GM12878 (cell line): ENCODE data around the gene GLMN. TPM values are rescaled to one million over a fixed set of nuclear protein-coding genes. Genes with fewer than 3 reads are reported as not detected.

Source experiments
- ATAC-seq: fragments of 200-7000 bp; cut with Tn5 transposase; 3 replicates; pipeline ENCODE4 v1.9.1; 2020; ENCODE audit warnings: mild to moderate bottlenecking, moderate library complexity
- BruUV-seq: library from RNA; stranded (reverse); fragments of 400-500 nt; replicated peaks from 2 replicates; lab custom pipeline; 2021; lab: Mats Ljungman, UMichigan
- CTCF ChIA-PET: fragments of 300-600 bp; sonication (Branson Sonifier 250); formaldehyde crosslinking; extraction: SDS; loops from one replicate; lab custom pipeline; 2021; ENCODE audit warnings: inconsistent platforms; lab: Yijun Ruan, JAX
- POLR2A ChIA-PET: fragments of 350-600 bp; formaldehyde crosslinking; extraction: SDS; loops from one replicate; lab custom pipeline; 2021; ENCODE audit warnings: inconsistent platforms; lab: Charles Lee
- RAD21 ChIA-PET: fragments of 300-600 bp; sonication (Branson Sonifier 250); formaldehyde crosslinking; loops from one replicate; lab custom pipeline; 2023; ENCODE audit warnings: antibody characterized with exemption; ENCODE audit not compliant: unreplicated experiment; lab: Charles Lee
- SMC1A ChIA-PET: fragments of 300-600 bp; sonication (Branson Sonifier 250); formaldehyde crosslinking; loops from one replicate; lab custom pipeline; 2023; ENCODE audit not compliant: unreplicated experiment, uncharacterized antibody; lab: Charles Lee
- DNase-seq: peaks from one replicate; pipeline ENCODE4 v3.0.0-alpha.2; 2011; ENCODE audit warnings: low read depth, low spot score
- FAIRE-seq: peaks from 3 replicates; lab custom pipeline; 2011; peaks lifted over from hg19 to GRCh38; lab: Jason Lieb, UNC
- H2AFZ ChIP-seq: 2 replicates; pipeline ENCODE4 v1.6.0; 2011; ENCODE audit warnings: low read depth, low read length, control low read depth; ENCODE audit not compliant: control insufficient read depth
- H3K27ac ChIP-seq: 2 replicates; pipeline ENCODE4 v1.5.1; 2011; ENCODE audit warnings: control low read depth; ENCODE audit not compliant: control insufficient read depth, insufficient read depth
- H3K27me3 ChIP-seq, 2 experiments: replicated peaks in 1 of 2; 2 replicates each; pipeline versions ENCODE4 v1.6.0 to v1.6.1; 2011; ENCODE audit warnings: low read length in 1 of 2; ENCODE audit not compliant: control insufficient read depth in 2 of 2, insufficient read depth in 2 of 2
- H3K36me3 ChIP-seq, 2 experiments: 2 replicates each; pipeline ENCODE4 v1.5.1; 2011; ENCODE audit warnings: low read length in 1 of 2; ENCODE audit not compliant: control insufficient read depth in 2 of 2, insufficient read depth in 2 of 2
- H3K4me1 ChIP-seq: 2 replicates; pipeline ENCODE4 v1.6.1; 2011; ENCODE audit warnings: mild to moderate bottlenecking, low read length, moderate library complexity, mixed read lengths; ENCODE audit not compliant: control insufficient read depth, insufficient read depth
- H3K4me2 ChIP-seq: 2 replicates; pipeline ENCODE4 v1.6.0; 2011; ENCODE audit warnings: control low read depth; ENCODE audit not compliant: control insufficient read depth, insufficient read depth
- H3K4me3 ChIP-seq: fragments of 200-600 bp; sonication (generic); 2 replicates; pipeline ENCODE4 v1.5.1; 2016
- H3K79me2 ChIP-seq: 2 replicates; pipeline ENCODE4 v1.6.0; 2011; ENCODE audit warnings: low read length; ENCODE audit not compliant: control insufficient read depth, insufficient read depth
- H3K9ac ChIP-seq: 2 replicates; pipeline ENCODE4 v1.8.0; 2011; ENCODE audit warnings: low read length, control low read depth, mixed read lengths; ENCODE audit not compliant: control insufficient read depth, insufficient read depth
- H3K9me3 ChIP-seq: replicated peaks from 3 replicates; pipeline ENCODE4 v1.5.1; 2011; ENCODE audit warnings: mild to moderate bottlenecking, low read length; ENCODE audit not compliant: control insufficient read depth, insufficient read depth
- H4K20me1 ChIP-seq: 2 replicates; pipeline ENCODE4 v1.6.0; 2011; ENCODE audit not compliant: control insufficient read depth, insufficient read depth
- ATF2 ChIP-seq: IDR thresholded peaks from 2 replicates; pipeline ENCODE4 v1.6.1; 2012; ENCODE audit warnings: low read length, inconsistent platforms
- CBFB ChIP-seq: IDR thresholded peaks from 2 replicates; pipeline ENCODE4 v1.6.1; 2016; ENCODE audit warnings: antibody characterized with exemption, low read depth
- KDM1A ChIP-seq: fragments of 200-600 bp; sonication (generic); IDR thresholded peaks from 2 replicates; pipeline ENCODE4 v1.6.1; 2016; ENCODE audit warnings: borderline replicate concordance
- MAX ChIP-seq: IDR thresholded peaks from 2 replicates; pipeline ENCODE4 v1.6.1; 2012; ENCODE audit warnings: low read depth, low read length, improper control_type of control experiment
- RAD51 ChIP-seq: fragments of 450-650 bp; IDR thresholded peaks from 2 replicates; pipeline ENCODE4 v1.6.1; 2016; ENCODE audit warnings: moderate library complexity, mild to moderate bottlenecking, inconsistent platforms
- SP1 ChIP-seq: IDR thresholded peaks from one replicate; pipeline ENCODE4 v1.6.1; 2011; ENCODE audit warnings: low read depth, low read length
- SREBF2 ChIP-seq: IDR thresholded peaks from 2 replicates; pipeline ENCODE4 v1.6.1; 2012; ENCODE audit warnings: mild to moderate bottlenecking, low read length
- TCF12 ChIP-seq: IDR thresholded peaks from 2 replicates; pipeline ENCODE4 v1.6.1; 2011; ENCODE audit warnings: low read depth, mild to moderate bottlenecking, low read length
- ZBTB40 ChIP-seq: fragments of 450-650 bp; IDR thresholded peaks from 2 replicates; pipeline ENCODE4 v1.6.1; 2016; ENCODE audit warnings: mild to moderate bottlenecking, moderate library complexity, borderline replicate concordance
- ZNF207 ChIP-seq: fragments of 450-650 bp; IDR thresholded peaks from 2 replicates; pipeline ENCODE4 v1.6.1; 2014; ENCODE audit warnings: antibody characterized with exemption, mild to moderate bottlenecking, borderline replicate concordance
- WGBS: methylation state at CpG from one replicate; pipeline ENCODE4 v1.1.6; 2016; ENCODE audit warnings: low lambda C conversion rate; ENCODE audit not compliant: insufficient replicate concordance, insufficient coverage; ENCODE audit errors: missing lambda C conversion rate; 5-methylcytosine and 5-hydroxymethylcytosine counted together
- in situ Hi-C: fragments of 300-500 bp; cut with MboI; formaldehyde crosslinking; loops from 9 replicates; pipeline ENCODE4 v1.14.3; 2018; ENCODE audit warnings: mixed read lengths
- intact Hi-C: fragments of 100-400 bp; cut with micrococcal nuclease; formaldehyde crosslinking; loops from one replicate; pipeline ENCODE4 v1.14.2; 2022; ENCODE audit not compliant: unreplicated experiment
- polyA plus RNA-seq, 11 experiments: library from polyadenylated mRNA; depleted of rRNA in 4 of 11; unstranded in 6 of 11; stranded (reverse) in 5 of 11; fragments of >200 nt; fragmentation: Nextera tagmentation in 4 of 11; fragmentation: Illumina TruSeq in 1 of 11; extraction: Ambion mirVana in 4 of 11; extraction: Trizol in 1 of 11; gene quantifications; 1 replicate in 1 of 11; 2 replicates in 10 of 11; pipeline versions ENCODE4 v1.2.1 to v1.2.3, GENCODE V29; 2011 to 2016; ENCODE audit warnings: inconsistent platforms in 2 of 11, missing spikeins in 2 of 11, low read depth in 1 of 11
- total RNA-seq, 4 experiments: library from RNA; depleted of rRNA in 3 of 4; stranded (reverse); fragments of >200 nt in 3 of 4; fragmentation: Illumina TruSeq in 1 of 4; extraction: Trizol in 1 of 4; gene quantifications; 2 replicates each; pipeline versions ENCODE4 v1.2.1 to v1.2.3, GENCODE V29; 2013 to 2021

The GLMN gene
- total and polyA plus RNA-seq, 10 of the 15 experiments (the other 5 are each of a cell fraction or from before 2014, with no cell fraction given): 11.5 to 33.7 (median 16.7) TPM

GRCh38 chr1:92274939-92275338, 23.8 kb downstream of the GLMN start (continued):
- no peak for TF ChIP-seq TCF12
- no peak for TF ChIP-seq KDM1A

GRCh38 chr1:92273039-92273438, 25.7 kb downstream of the GLMN start:
- no peak for FAIRE-seq

More at GRCh38 chr1:92273039-92273438, 25.7 kb downstream of the GLMN start:
- no peak for DNase-seq
- ChIA-PET CTCF (interaction anchor here (0.6 to 1.7 kb wide), 2 partner anchors 15 to 351 kb away, joined by 3 to 4 read pairs; no protein-coding TSS in a partner anchor), SMC1A (interaction anchor here (0.6 kb wide), 2 partner anchors 14 to 1941 kb away, joined by 3 read pairs; no protein-coding TSS in a partner anchor), RAD21 (interaction anchor here (0.6 to 0.7 kb wide), 3 partner anchors 13 to 82 kb away, joined by 3 read pairs; no protein-coding TSS in a partner anchor), POLR2A (interaction anchor here (0.6 kb wide), 1 partner anchor 336 kb away, joined by 3 read pairs; no protein-coding TSS in a partner anchor)
- Histone ChIP-seq H3K79me2 (no peaks in the 10 kb centered on the region), H2AFZ (no peak overlapping the region), H3K4me1 (no peaks in the 10 kb centered on the region), H3K36me3 (peaks cover 0 to 2% of the 10 kb centered on the region in 2 experiments; a peak in 2 of 4 replicates), H3K9ac (no peak overlapping the region), H3K27me3 (no peaks in the 10 kb centered on the region), H3K4me2 (no peak overlapping the region), H4K20me1 (no peaks in the 10 kb centered on the region), H3K4me3 (no peak overlapping the region), H3K9me3 (no peaks in the 10 kb centered on the region), H3K27ac (no peak overlapping the region)
- no TSS peak for BruUV-seq
- in situ Hi-C loops: no loop called here
- intact Hi-C loops: no loop called here
- WGBS: 0% methylated on average over 1 of the region's 1 CpG
- ATAC-seq: no peak
- TF ChIP-seq ATF2: no peak
- no peak for TF ChIP-seq ZBTB40
- no peak for TF ChIP-seq RAD51
- no peak for TF ChIP-seq MAX
- no peak for TF ChIP-seq CBFB
- TF ChIP-seq ZNF207: no peak
- TF ChIP-seq SREBF2: no peak
- no peak for TF ChIP-seq SP1
